ENCODE results near the gene SPATA31C1.

DNA sequence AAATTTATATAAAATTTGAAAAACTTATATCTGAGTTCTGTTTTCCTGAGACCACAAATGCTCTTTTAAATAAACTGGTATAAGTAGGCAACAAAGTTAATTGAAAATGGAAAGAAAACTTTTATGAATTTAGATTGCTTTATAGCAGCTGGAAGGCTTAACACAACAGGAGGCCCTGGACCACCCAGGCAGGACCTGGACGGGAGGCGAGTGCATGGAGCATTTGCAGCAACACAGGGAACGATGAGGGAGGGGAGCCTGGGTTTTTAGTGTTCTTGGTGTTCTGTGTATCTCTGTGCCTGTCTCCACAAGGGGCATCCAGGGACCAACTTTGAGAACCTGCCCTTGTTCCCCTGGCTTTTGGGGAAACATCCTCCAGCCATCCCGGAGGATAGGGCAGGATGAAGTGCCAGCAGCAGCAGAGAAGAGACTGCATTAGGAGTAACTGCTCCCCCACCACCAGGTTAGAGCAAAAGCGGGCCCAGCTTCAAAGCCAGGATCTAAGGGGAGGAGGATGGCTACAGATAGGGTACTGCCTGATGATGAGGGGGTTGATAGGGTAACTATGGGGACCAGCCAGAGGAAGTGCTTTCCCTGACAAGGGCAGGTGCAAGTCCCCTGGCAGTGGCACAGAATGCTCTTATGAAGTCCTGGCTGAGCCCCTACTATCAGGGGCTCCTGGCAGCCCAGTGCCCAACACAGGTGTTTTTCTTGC lies 41.8 kb upstream of the SPATA31C1 start:
- TF ChIP-seq POLR2A (IDR thresholded peaks at IDR 0.05; ENCODE audit: low read depth, low read length) (no peak), POLR2AphosphoS5 (IDR thresholded peaks at IDR 0.05; ENCODE audit: low read depth, low read length) (no peak)
